ENCODE measurements around the gene SLC50A1.

DNA sequence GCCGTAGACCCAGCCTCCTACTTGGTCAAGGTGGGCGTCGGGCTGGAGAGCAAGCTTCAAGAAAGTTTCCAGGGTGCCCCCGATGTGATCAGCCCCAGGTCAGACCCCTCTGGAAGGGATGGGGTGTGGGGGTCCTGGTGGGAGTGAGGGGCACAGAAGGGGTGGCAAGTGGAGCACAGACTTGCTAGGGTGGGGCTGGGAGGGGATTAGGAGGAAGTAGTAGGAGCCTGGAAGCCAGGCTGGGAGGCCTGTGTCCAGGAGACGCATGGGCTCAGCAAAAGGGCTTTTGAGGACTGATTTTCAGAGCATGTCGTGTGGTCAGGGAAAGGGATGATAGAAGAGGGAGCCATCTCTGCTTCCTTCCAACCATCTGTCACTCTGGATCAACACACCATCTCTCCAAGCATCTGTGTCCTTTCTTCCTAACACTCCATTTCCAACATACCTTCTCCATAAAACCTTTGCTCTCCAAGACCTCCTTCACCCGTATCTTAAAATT lies 46.4 kb downstream of the SLC50A1 start:
- TF ChIP-seq, protein P1, sequence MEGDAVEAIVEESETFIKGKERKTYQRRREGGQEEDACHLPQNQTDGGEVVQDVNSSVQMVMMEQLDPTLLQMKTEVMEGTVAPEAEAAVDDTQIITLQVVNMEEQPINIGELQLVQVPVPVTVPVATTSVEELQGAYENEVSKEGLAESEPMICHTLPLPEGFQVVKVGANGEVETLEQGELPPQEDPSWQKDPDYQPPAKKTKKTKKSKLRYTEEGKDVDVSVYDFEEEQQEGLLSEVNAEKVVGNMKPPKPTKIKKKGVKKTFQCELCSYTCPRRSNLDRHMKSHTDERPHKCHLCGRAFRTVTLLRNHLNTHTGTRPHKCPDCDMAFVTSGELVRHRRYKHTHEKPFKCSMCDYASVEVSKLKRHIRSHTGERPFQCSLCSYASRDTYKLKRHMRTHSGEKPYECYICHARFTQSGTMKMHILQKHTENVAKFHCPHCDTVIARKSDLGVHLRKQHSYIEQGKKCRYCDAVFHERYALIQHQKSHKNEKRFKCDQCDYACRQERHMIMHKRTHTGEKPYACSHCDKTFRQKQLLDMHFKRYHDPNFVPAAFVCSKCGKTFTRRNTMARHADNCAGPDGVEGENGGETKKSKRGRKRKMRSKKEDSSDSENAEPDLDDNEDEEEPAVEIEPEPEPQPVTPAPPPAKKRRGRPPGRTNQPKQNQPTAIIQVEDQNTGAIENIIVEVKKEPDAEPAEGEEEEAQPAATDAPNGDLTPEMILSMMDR (IDR thresholded peaks at IDR 0.05), result no peak
- TF ChIP-seq POLR2AphosphoS5 (IDR thresholded peaks at IDR 0.05; ENCODE audit: insufficient read depth in 1 of 2, low read depth in 1 of 2) (no peak), POLR2A (IDR thresholded peaks at IDR 0.05) (no peak)
